22Rv1 (cell line): ENCODE measurements around the gene PRR32.

Experiments used
- CTCF ChIP-seq: fragments of 450-650 bp; IDR thresholded peaks from 2 replicates; pipeline ENCODE4 v1.5.1; 2017; ENCODE audit warnings: mild to moderate bottlenecking
- ZFX ChIP-seq: fragments of 450-650 bp; IDR thresholded peaks from 2 replicates; pipeline ENCODE4 v1.6.1; 2017; ENCODE audit warnings: antibody characterized with exemption, borderline replicate concordance

DNA sequence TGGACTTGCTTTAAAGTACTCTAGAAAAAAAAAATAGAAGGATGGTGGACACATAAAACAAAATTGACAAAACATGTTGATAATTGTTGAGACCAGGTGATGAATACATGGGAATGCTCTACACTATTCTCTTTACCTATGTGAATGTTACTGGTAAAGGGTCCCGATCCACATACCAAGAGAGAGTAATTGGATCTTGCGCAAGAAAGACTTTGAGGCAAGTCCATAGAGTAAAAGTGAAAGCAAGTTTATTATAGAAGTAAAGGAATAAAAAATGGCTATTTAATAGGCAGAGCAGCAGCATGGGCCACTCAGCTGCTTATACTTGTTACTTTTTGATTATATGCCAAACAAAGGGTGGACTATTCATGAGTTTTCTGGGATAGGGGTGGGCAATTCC, 34.0 kb upstream of the PRR32 start:
- TF ChIP-seq CTCF (no peak), ZFX (no peak)
